PC-3 (cell line): Measurements from ENCODE around the gene PLPPR5.

Experiments used
- CTCF ChIP-seq: fragments of 300-600 bp; sonication (generic); conservative IDR thresholded peaks from 2 replicates; pipeline ENCODE4 v1.5.1; 2017; ENCODE audit warnings: antibody characterized with exemption, low read depth, mild to moderate bottlenecking, low read length
- EZH2 ChIP-seq: fragments of 300-600 bp; sonication (generic); IDR thresholded peaks from one replicate; pipeline ENCODE4 v1.6.1; 2017; ENCODE audit warnings: antibody characterized with exemption, mild to moderate bottlenecking, low read length; ENCODE audit not compliant: unreplicated experiment

- no peak for TF ChIP-seq CTCF
- TF ChIP-seq EZH2, result no peak
Measured at GRCh38 chr1:98985687-98986086, 19.0 kb downstream of the PLPPR5 start.
